Endothelial cell of umbilical vein (primary cell): ENCODE measurements around the gene MAP3K12. TPM values are rescaled to one million over a fixed set of nuclear protein-coding genes. Genes with fewer than 3 reads are reported as not detected.

Experiments used
- BruUV-seq: library from RNA; stranded (reverse); fragments of 400-500 nt; replicated peaks from 2 replicates; lab custom pipeline; 2021; lab: Mats Ljungman, UMichigan
- CTCF ChIA-PET: fragments of 300-600, 350-600 bp; sonication (Branson Sonifier 250); formaldehyde crosslinking; loops from one replicate; lab custom pipeline; 2021; ENCODE audit warnings: antibody characterized with exemption, inconsistent platforms; lab: Charles Lee
- POLR2A ChIA-PET: fragments of 300-600, 350-600 bp; sonication (Branson Sonifier 250); formaldehyde crosslinking; loops from one replicate; lab custom pipeline; 2021; ENCODE audit warnings: antibody characterized with exemption, inconsistent platforms; lab: Charles Lee
- DNase-seq: peaks from one replicate; pipeline ENCODE4 v3.0.0-alpha.2; 2011; ENCODE audit warnings: low read depth, low spot score
- FAIRE-seq: peaks from 2 replicates; lab custom pipeline; 2011; peaks lifted over from hg19 to GRCh38; lab: Jason Lieb, UNC
- H2AFZ ChIP-seq: 2 replicates; pipeline ENCODE4 v1.6.0; 2012; ENCODE audit warnings: low read depth, low read length, control low read depth, inconsistent platforms
- H3K27ac ChIP-seq: 2 replicates; pipeline ENCODE4 v1.5.1; 2011; ENCODE audit warnings: low read depth, mild to moderate bottlenecking, control low read depth, low read length, moderate library complexity; ENCODE audit not compliant: insufficient read depth
- H3K27me3 ChIP-seq, 2 experiments: 2 replicates each; pipeline versions ENCODE4 v1.6.0 to v1.6.1; 2011; ENCODE audit warnings: low read length in 2 of 2, mixed read lengths in 1 of 2; ENCODE audit not compliant: control insufficient read depth in 2 of 2, insufficient read depth in 2 of 2
- H3K36me3 ChIP-seq, 2 experiments: 2 replicates in 1 of 2; 3 replicates in 1 of 2; pipeline ENCODE4 v1.5.1; 2011; ENCODE audit warnings: low read length in 2 of 2, mild to moderate bottlenecking in 1 of 2, moderate library complexity in 1 of 2; ENCODE audit not compliant: control insufficient read depth in 2 of 2, insufficient read depth in 2 of 2; ENCODE audit errors: extremely low read depth in 1 of 2
- H3K4me1 ChIP-seq: 3 replicates; pipeline ENCODE4 v1.5.1; 2011; ENCODE audit warnings: mild to moderate bottlenecking, low read length; ENCODE audit not compliant: control insufficient read depth, insufficient read depth; ENCODE audit errors: extremely low read depth
- H3K4me2 ChIP-seq: 2 replicates; pipeline ENCODE4 v1.6.1; 2011; ENCODE audit warnings: low read length, control low read depth, mixed read lengths; ENCODE audit not compliant: insufficient read depth
- H3K4me3 ChIP-seq, 3 experiments: fragments of 200-600 bp in 1 of 3; sonication (generic), shearing (Covaris generic) in 1 of 3; replicated peaks in 1 of 3; 2 replicates each; pipeline ENCODE4 v1.5.1; 2011 to 2016; ENCODE audit warnings: control low read depth in 3 of 3, low read length in 3 of 3, mild to moderate bottlenecking in 2 of 3, inconsistent platforms in 1 of 3, low read depth in 1 of 3, moderate library complexity in 1 of 3; ENCODE audit not compliant: insufficient read depth in 1 of 3
- H3K79me2 ChIP-seq: 2 replicates; pipeline ENCODE4 v1.6.0; 2012; ENCODE audit warnings: low read length, inconsistent platforms; ENCODE audit not compliant: control insufficient read depth, insufficient read depth
- H3K9ac ChIP-seq: replicated peaks from 2 replicates; pipeline ENCODE3; 2011; ENCODE audit warnings: low read length, control low read depth; ENCODE audit not compliant: insufficient read depth; ENCODE audit errors: extremely low read depth
- H3K9me1 ChIP-seq: replicated peaks from 3 replicates; pipeline ENCODE4 v1.6.0; 2011; ENCODE audit warnings: mild to moderate bottlenecking, low read length; ENCODE audit not compliant: control insufficient read depth, insufficient read depth; ENCODE audit errors: extremely low read depth
- H3K9me3 ChIP-seq: replicated peaks from 2 replicates; pipeline ENCODE4 v1.5.1; 2012; ENCODE audit warnings: low read length, inconsistent platforms; ENCODE audit not compliant: control insufficient read depth, insufficient read depth
- H4K20me1 ChIP-seq: replicated peaks from 2 replicates; pipeline ENCODE3; 2011; ENCODE audit warnings: mild to moderate bottlenecking, low read length; ENCODE audit not compliant: control insufficient read depth, insufficient read depth; ENCODE audit errors: extremely low read depth
- CTCF ChIP-seq, 2 donors: IDR thresholded peaks; 1 replicate in 1 of 2; 2 replicates in 1 of 2; pipeline ENCODE4 v1.5.1; 2011; ENCODE audit warnings: low read length in 2 of 2, mild to moderate bottlenecking in 2 of 2, moderate library complexity in 2 of 2, control low read depth in 1 of 2, inconsistent platforms in 1 of 2, low read depth in 1 of 2; ENCODE audit not compliant: insufficient read depth in 1 of 2; ENCODE audit errors: extremely low read depth in 1 of 2
- EZH2 ChIP-seq: IDR thresholded peaks from 2 replicates; pipeline ENCODE4 v1.6.1; 2012; ENCODE audit warnings: borderline replicate concordance, low read depth, mild to moderate bottlenecking, moderate library complexity, low read length, inconsistent platforms; ENCODE audit not compliant: severe bottlenecking
- FOS ChIP-seq: IDR thresholded peaks from 2 replicates; pipeline ENCODE4 v1.6.1; 2011; ENCODE audit warnings: mild to moderate bottlenecking, low read length, moderate library complexity, borderline replicate concordance; ENCODE audit not compliant: insufficient read depth
- POLR2AphosphoS5 ChIP-seq: IDR thresholded peaks from 2 replicates; pipeline ENCODE4 v1.6.1; 2012; ENCODE audit warnings: low read depth, mild to moderate bottlenecking, control low read depth, low read length, moderate library complexity; ENCODE audit not compliant: insufficient read depth
- dilution Hi-C: fragments of 300-500 bp; cut with MboI; formaldehyde crosslinking; loops from one replicate; pipeline ENCODE4 v1.15.0; 2019; ENCODE audit warnings: low sequenced_read_pairs; ENCODE audit not compliant: extremely low pct_ligation_motif_present
- intact Hi-C: fragments of 100-400 bp; cut with micrococcal nuclease; formaldehyde crosslinking; loops from one replicate; pipeline ENCODE4 v1.10.0; 2022
- polyA plus RNA-seq, 4 experiments: library from polyadenylated mRNA; depleted of rRNA in 3 of 4; stranded (reverse) in 3 of 4; unstranded in 1 of 4; fragments of >200 nt; gene quantifications; 2 replicates each; pipeline versions ENCODE4 v1.2.1 to v1.2.3, GENCODE V29; 2011 to 2012; ENCODE audit warnings: missing spikeins in 1 of 4
- total RNA-seq: library from RNA; stranded (reverse); gene quantifications from 2 replicates; pipeline ENCODE4 v1.2.3, GENCODE V29; 2021

MAP3K12 gene
- total and polyA plus RNA-seq, 2 donors (not counting 3 experiments of a cell fraction or from before 2014, with no cell fraction given): 29.3 to 66.2 TPM

DNA sequence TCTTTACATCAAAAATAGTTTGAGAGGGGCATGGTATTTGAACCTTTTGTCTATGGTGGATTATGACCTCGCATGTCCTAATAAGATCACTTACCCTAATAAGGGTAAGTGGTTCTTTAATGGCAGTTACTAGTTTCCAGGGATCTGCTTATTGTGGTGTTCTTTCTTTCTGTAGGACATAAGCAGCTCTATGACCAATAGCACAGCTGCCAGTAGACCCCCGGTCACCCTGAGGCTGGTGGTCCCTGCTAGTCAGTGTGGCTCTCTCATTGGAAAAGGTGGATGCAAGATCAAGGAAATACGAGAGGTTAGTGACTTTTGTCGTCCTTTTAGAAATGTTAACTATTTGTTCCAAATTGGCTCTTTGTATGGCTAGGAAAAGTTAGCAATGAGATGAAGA lies 40.2 kb downstream of the MAP3K12 start:
- peaks cover 94% of the 10 kb centered on the region for H3K79me2 ChIP-seq
- intact Hi-C loops (no loop called here), dilution Hi-C loops (no loop called here)
- POLR2A ChIA-PET: no interaction called here
- no peak overlapping the region for H3K9ac ChIP-seq
- no peak for DNase-seq
- H3K4me3 ChIP-seq: no peak overlapping the region
- TF ChIP-seq FOS: no peak
- TF ChIP-seq CTCF (IDR thresholded peaks at IDR 0.05; ENCODE audit: extremely low read depth in 1 of 2, insufficient read depth in 1 of 2, low read depth in 1 of 2, low read length in 2 of 2): no peak
- TF ChIP-seq EZH2: no peak
- H3K4me2 ChIP-seq: no peak overlapping the region
- H3K4me1 ChIP-seq: peaks cover 3% of the 10 kb centered on the region
- H3K9me3 ChIP-seq: no peaks in the 10 kb centered on the region
- CTCF ChIA-PET: interaction anchor here (0.7 kb wide), 1 partner anchor 107 kb away, joined by 3 read pairs; no protein-coding TSS in a partner anchor
- no peaks in the 10 kb centered on the region for H3K9me1 ChIP-seq
- FAIRE-seq: no peak
- H3K27me3 ChIP-seq: no peaks in the 10 kb centered on the region
- no peak overlapping the region for H2AFZ ChIP-seq
- H4K20me1 ChIP-seq: peaks cover 17% of the 10 kb centered on the region
- H3K36me3 ChIP-seq: peaks cover 55 to 77% of the 10 kb centered on the region in 2 experiments
- BruUV-seq: no TSS peak
- H3K27ac ChIP-seq: no peak overlapping the region

- FAIRE-seq (no peak), DNase-seq (no peak)
- BruUV-seq: no TSS peak
- Histone ChIP-seq H3K79me2 (peaks cover 92% of the 10 kb centered on the region), H3K27ac (no peak overlapping the region), H2AFZ (no peak overlapping the region), H3K9me1 (no peaks in the 10 kb centered on the region), H3K4me3 (no peak overlapping the region), H3K9ac (no peak overlapping the region), H4K20me1 (peaks cover 21% of the 10 kb centered on the region), H3K36me3 (peaks cover 40 to 57% of the 10 kb centered on the region in 2 experiments), H3K4me1 (peaks cover 12% of the 10 kb centered on the region), H3K27me3 (no peaks in the 10 kb centered on the region), H3K9me3 (no peaks in the 10 kb centered on the region), H3K4me2 (no peak overlapping the region)
- POLR2A ChIA-PET: interaction anchor here (0.5 to 0.6 kb wide), 2 partner anchors 16 to 121 kb away, joined by 3 to 6 read pairs; no protein-coding TSS in a partner anchor
- intact Hi-C loops (no loop called here), dilution Hi-C loops (no loop called here)
- TF ChIP-seq CTCF (IDR thresholded peaks at IDR 0.05; ENCODE audit: extremely low read depth in 1 of 2, insufficient read depth in 1 of 2, low read depth in 1 of 2, low read length in 2 of 2): no peak
- TF ChIP-seq POLR2AphosphoS5: no peak
- CTCF ChIA-PET: no interaction called here
Measured at GRCh38 chr12:53456654-53457366, 42.4 kb downstream of the MAP3K12 start.
